ENCODE data around the gene HES7.

Gene HES7

GRCh38 chr17:8142887-8143580 lies 19.1 kb upstream of the HES7 start:
- no peak for DNase-seq (ENCODE audit: low read depth)

- DNase-seq (ENCODE audit: low read depth), result no peak
Measured at GRCh38 chr17:8142158-8142886, 18.4 kb upstream of the HES7 start.

GRCh38 chr17:8141741-8142140 lies 17.8 kb upstream of the HES7 start:
- DNase-seq (ENCODE audit: low read depth), result no peak

- no peak for DNase-seq (ENCODE audit: low read depth)
Measured at GRCh38 chr17:8141045-8141444, 17.1 kb upstream of the HES7 start.

- no peak for DNase-seq (ENCODE audit: low read depth)
Measured at GRCh38 chr17:8140065-8141029, 16.4 kb upstream of the HES7 start.

- DNase-seq (ENCODE audit: low read depth), result peak; percentile 89
Measured at GRCh38 chr17:8138672-8139371, 14.9 kb upstream of the HES7 start.

GRCh38 chr17:8138374-8138671 lies 14.4 kb upstream of the HES7 start:
- DNase-seq (ENCODE audit: low read depth), result no peak

GRCh38 chr17:8137645-8138373 lies 13.9 kb upstream of the HES7 start:
- DNase-seq (ENCODE audit: low read depth), result no peak

GRCh38 chr17:8133941-8134340 lies 10.0 kb upstream of the HES7 start:
- no peak for DNase-seq (ENCODE audit: low read depth)

- DNase-seq (ENCODE audit: low read depth), result no peak
Measured at GRCh38 chr17:8133399-8133798, 9.5 kb upstream of the HES7 start.

- no peak for DNase-seq (ENCODE audit: low read depth)
Measured at GRCh38 chr17:8131844-8132441, 8.0 kb upstream of the HES7 start.

GRCh38 chr17:8128125-8128784 lies 4.3 kb upstream of the HES7 start:
- no peak for DNase-seq (ENCODE audit: low read depth)

GRCh38 chr17:8126491-8127066 lies 2.7 kb upstream of the HES7 start:
- DNase-seq (ENCODE audit: low read depth), result no peak

- no peak for DNase-seq (ENCODE audit: low read depth)
Measured at GRCh38 chr17:8125947-8126490, 2.1 kb upstream of the HES7 start.

GRCh38 chr17:8125154-8125946 lies 1.4 kb upstream of the HES7 start:
- DNase-seq (ENCODE audit: low read depth), result peak; percentile 89

- no peak for DNase-seq (ENCODE audit: low read depth)
Measured at GRCh38 chr17:8124350-8125153, 646 bp upstream of the HES7 start.

GRCh38 chr17:8122924-8123694 lies 797 bp downstream of the HES7 start:
- no peak for DNase-seq (ENCODE audit: low read depth)

Data from activated T-cell treated with anti-CD3 and anti-CD28 coated beads for 1 hour (primary cell).